GM13977 (cell line): ENCODE measurements around the gene PLA2G4E.

Experiments used
- DNase-seq: peaks from one replicate; pipeline ENCODE4 v3.0.0; 2012; ENCODE audit warnings: low spot score
- in situ Hi-C: fragments of 300-500 bp; cut with MboI; formaldehyde crosslinking; loops from one replicate; pipeline ENCODE4 v1.12.0; 2022; ENCODE audit warnings: low sequenced_read_pairs, low pct_unique_long_range_greater_than_20kb, mixed read lengths, inconsistent platforms; ENCODE audit not compliant: unreplicated experiment
- TF ChIP-seq, protein P1 (sequence below): IDR thresholded peaks from 2 replicates; pipeline ENCODE4 v1.5.1; 2012; ENCODE audit warnings: mild to moderate bottlenecking, control low read depth; ENCODE audit not compliant: insufficient read depth; ENCODE audit errors: extremely low read depth, missing control alignments

Gene PLA2G4E

GRCh38 chr15:41984622-41985021 is 36.2 kb downstream of the PLA2G4E start:
- no peak for DNase-seq
- in situ Hi-C loops, result no loop called here
- TF ChIP-seq, protein P1, sequence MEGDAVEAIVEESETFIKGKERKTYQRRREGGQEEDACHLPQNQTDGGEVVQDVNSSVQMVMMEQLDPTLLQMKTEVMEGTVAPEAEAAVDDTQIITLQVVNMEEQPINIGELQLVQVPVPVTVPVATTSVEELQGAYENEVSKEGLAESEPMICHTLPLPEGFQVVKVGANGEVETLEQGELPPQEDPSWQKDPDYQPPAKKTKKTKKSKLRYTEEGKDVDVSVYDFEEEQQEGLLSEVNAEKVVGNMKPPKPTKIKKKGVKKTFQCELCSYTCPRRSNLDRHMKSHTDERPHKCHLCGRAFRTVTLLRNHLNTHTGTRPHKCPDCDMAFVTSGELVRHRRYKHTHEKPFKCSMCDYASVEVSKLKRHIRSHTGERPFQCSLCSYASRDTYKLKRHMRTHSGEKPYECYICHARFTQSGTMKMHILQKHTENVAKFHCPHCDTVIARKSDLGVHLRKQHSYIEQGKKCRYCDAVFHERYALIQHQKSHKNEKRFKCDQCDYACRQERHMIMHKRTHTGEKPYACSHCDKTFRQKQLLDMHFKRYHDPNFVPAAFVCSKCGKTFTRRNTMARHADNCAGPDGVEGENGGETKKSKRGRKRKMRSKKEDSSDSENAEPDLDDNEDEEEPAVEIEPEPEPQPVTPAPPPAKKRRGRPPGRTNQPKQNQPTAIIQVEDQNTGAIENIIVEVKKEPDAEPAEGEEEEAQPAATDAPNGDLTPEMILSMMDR, result no peak

GRCh38 chr15:41983621-41984571 is 36.9 kb downstream of the PLA2G4E start:
- no peak for DNase-seq
- TF ChIP-seq, protein P1, result no peak
- in situ Hi-C loops, result no loop called here

DNA sequence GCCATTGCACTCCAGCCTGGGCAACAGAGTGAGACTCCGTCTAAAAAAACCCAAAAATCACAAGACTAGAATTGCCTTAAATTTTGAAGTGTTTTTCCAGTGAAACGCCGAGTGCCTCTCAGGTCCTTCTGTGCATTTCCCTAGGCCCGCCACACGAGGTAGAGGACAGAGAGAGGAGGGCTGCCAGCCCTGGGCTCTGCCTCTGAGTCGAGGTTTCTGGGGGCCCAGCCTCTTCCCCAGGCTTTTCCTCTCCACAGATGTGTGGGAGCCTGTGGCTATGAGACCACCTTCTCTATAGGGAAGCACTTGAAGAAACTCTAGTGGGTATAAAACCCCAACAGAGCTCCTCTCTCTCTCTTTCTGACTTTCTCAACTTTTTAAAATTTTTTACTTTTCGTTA is 37.6 kb downstream of the PLA2G4E start:
- in situ Hi-C loops, result no loop called here
- DNase-seq, result no peak
- TF ChIP-seq, protein P1, result no peak

GRCh38 chr15:41982133-41982930 is 38.5 kb downstream of the PLA2G4E start:
- DNase-seq, result no peak
- in situ Hi-C loops, result no loop called here
- TF ChIP-seq, protein P1, result no peak

- in situ Hi-C loops, result no loop called here
- DNase-seq, result no peak
- TF ChIP-seq, protein P1, result no peak
These were observed 39.3 kb downstream of the PLA2G4E start for GRCh38 chr15:41981371-41982132.
